Epithelial cell of esophagus (primary cell): Measurements from ENCODE around the gene RBMS2.

Source experiments
- DNase-seq: peaks from one replicate; pipeline ENCODE4 v3.0.0; 2010; ENCODE audit warnings: low read depth
- H3K4me3 ChIP-seq: 2 replicates; pipeline ENCODE4 v1.5.1; 2011; ENCODE audit warnings: mild to moderate bottlenecking, low read length, control low read depth
- TF ChIP-seq, protein P1 (sequence below): IDR thresholded peaks from 2 replicates; pipeline ENCODE4 v1.5.1; 2011; ENCODE audit warnings: low read depth, mild to moderate bottlenecking, low read length, control low read depth, inconsistent platforms; ENCODE audit not compliant: insufficient read depth; ENCODE audit errors: missing control alignments

RBMS2 gene

DNA sequence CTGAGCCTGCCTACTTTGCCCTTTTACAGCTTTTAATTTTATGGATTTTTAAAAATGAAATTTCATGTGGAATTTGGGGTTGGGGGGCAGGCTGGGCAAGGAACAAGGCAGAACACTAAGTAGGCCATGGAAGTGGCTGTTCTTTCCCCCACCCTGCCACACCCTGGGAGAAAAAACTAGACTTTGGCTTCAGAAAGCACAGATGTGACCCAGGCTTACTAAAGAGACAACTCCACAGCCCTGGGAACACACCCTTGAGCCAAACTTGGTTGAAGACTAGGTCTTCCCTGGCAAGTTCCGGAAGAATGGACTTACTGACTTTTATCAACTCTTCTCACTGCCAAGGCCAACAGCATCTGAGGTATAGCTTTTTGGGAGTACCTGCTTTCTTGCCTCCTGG lies 68.2 kb downstream of the RBMS2 start:
- no peak for DNase-seq
- no peak overlapping the region for H3K4me3 ChIP-seq
- TF ChIP-seq, protein P1, sequence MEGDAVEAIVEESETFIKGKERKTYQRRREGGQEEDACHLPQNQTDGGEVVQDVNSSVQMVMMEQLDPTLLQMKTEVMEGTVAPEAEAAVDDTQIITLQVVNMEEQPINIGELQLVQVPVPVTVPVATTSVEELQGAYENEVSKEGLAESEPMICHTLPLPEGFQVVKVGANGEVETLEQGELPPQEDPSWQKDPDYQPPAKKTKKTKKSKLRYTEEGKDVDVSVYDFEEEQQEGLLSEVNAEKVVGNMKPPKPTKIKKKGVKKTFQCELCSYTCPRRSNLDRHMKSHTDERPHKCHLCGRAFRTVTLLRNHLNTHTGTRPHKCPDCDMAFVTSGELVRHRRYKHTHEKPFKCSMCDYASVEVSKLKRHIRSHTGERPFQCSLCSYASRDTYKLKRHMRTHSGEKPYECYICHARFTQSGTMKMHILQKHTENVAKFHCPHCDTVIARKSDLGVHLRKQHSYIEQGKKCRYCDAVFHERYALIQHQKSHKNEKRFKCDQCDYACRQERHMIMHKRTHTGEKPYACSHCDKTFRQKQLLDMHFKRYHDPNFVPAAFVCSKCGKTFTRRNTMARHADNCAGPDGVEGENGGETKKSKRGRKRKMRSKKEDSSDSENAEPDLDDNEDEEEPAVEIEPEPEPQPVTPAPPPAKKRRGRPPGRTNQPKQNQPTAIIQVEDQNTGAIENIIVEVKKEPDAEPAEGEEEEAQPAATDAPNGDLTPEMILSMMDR: no peak

DNA sequence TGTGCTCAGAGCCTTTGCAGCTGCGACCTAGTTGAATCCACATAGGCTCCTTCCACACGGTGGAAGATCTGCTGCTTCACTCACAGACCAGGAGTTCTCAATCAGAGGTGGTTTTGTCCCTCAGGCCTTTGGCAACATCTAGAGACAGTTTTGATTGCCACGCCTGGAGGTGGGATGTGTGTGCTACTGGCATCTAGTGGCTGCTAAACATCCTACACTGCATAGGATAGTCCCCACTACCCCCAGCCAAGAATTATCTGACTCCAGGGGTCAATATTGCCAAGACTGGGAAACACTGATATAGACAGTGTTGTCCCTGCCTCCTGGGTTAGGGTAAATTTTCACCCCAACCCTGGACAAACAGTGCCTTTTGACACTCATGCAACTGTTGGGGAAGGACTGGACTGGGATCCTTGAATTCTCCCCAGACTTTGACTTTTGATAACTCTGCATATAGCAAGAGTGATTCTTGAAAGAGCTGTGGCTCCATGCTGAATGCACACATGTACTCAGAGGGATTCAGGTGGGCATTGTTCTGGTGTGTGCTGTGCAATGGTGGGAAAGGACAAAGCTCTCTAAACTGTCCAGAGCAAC lies 68.7 kb downstream of the RBMS2 start:
- no peak overlapping the region for H3K4me3 ChIP-seq
- peak; percentile 45 for DNase-seq
- TF ChIP-seq, protein P1: peak; percentile 62

DNA sequence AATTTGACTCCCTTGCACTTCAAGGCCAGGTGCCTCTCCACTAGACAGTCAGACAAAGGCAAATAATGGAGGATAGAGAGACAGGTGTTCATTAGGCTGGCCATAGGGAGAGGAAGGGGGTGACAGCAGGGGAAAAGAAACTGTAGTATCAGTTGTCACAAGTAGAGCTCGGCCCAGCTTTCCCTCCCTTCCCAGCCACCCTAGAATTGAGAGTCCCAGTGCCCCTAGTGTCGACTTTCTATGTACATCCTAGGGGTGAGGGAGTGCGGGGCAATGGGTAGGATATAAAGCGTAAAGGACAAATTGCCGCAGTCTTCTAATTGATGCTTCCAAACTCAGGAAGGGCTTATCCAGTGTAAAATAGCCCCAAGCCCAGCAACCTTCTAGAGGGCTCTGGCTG lies 69.5 kb downstream of the RBMS2 start:
- no peak for DNase-seq
- no peak overlapping the region for H3K4me3 ChIP-seq
- TF ChIP-seq, protein P1: no peak

DNA sequence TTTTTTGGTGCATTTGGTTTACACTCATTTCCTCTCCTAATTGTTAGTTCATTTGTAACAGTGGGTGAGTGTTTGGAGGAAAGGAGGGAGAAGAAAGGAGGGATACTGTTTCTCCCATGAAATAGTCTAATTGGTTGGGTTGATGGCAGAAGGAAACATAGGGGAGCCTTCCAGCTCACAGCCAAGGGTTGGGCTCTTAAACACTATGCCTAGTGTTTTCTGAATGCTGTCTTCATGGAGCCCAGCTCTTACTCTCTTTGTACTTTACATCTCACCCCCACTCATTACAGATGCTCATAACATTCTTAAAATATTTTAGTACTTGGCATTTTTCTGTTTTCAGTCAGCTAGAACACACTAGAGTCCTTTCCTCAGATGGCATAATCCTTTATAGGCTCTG lies 70.3 kb downstream of the RBMS2 start:
- TF ChIP-seq, protein P1: no peak
- no peak overlapping the region for H3K4me3 ChIP-seq
- no peak for DNase-seq

DNA sequence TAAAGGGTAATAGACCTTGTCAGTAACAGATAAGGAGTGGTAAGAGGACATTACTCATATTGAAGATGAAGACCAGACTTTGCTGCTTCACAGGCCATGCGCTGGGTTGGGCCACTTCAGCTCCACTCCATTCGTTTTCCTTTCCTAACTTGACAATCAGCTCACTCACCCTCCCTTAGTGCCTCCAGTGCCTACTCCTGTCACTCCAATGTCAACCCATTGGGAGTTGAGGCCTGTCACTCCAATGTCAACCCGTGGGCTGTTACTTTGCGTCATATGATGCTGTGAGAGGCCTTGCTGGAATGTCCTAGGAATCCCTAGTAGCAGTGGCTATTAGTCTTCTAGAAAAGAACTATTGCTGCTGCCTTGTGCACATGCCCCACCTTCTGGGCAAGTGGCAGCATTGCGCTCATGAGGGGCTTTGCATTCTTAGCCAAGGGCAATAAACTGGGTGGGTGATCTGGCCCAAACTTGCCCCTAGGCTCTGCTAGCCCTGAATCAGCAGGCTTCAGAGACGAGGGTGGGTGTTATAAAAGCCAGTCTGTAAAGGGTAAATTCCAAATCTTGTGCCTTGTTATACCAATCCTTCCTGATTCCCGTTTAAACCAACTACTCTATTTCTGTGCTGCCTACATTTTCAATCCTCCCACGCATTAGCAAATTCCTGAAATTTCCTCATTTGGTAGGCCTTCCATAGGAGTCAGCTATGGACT lies 72.4 kb downstream of the RBMS2 start:
- no peak overlapping the region for H3K4me3 ChIP-seq
- peak; percentile 61 for DNase-seq
- TF ChIP-seq, protein P1: peak; percentile 90

DNA sequence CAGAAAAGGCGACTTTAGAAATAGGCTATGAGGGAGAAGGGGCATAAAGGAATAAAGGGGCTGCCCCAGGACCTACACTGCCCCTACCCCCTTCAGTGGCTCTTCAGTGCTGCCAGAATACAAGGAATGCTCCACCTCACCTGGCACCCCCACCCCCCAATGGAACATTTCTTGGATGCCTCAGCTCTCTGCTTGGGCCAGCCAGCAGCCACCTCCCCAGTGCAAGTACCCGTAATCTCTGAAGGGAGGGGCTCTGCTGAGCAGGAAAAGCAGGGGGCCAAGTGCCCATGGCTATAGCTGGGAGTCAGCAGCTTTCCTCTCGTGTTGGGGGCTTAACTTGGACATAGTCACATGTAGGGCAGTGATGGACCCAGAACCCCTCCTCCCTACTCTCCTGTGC lies 75.2 kb downstream of the RBMS2 start:
- TF ChIP-seq, protein P1: no peak
- DNase-seq: no peak
- H3K4me3 ChIP-seq: no peak overlapping the region

DNA sequence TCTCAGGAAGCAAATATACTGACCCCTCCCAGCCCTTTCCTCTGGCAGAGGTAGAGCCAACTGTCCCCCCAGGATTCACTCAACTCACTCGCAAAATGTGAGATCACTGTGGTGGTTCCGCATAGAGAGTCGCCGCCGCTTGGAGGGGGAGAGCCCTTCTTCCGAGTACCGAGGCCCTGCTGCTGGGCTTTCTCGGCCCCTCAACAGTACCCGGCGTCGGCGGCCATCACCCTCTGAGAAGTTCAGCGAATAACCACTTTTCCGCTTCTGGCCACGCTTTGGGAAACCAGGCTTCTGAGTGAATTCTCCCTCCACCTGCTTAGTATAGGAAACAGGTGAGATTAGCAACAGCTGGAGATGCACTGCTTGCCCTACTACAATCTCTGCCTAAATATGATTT lies 77.4 kb downstream of the RBMS2 start:
- TF ChIP-seq, protein P1: no peak
- no peak overlapping the region for H3K4me3 ChIP-seq
- no peak for DNase-seq
